SW480 (cell line): ENCODE measurements around the gene ZFYVE28.
"Not testable (repeated sequence)": the region's sequence is repeated elsewhere in the genome, so short reads cannot be mapped to it uniquely, and the experiment has no call there.

ENCODE experiments used
- DNase-seq: peaks from one replicate; pipeline ENCODE4 v3.0.0-alpha.2; 2016; ENCODE audit warnings: low spot score

ZFYVE28 gene

GRCh38 chr4:2246384-2247127 lies 171.9 kb downstream of the ZFYVE28 start:
- DNase-seq = no peak

GRCh38 chr4:2245787-2246275 lies 172.6 kb downstream of the ZFYVE28 start:
- no peak for DNase-seq

GRCh38 chr4:2245057-2245786 lies 173.2 kb downstream of the ZFYVE28 start:
- DNase-seq = peak; percentile 26

- DNase-seq = peak; percentile 19
Measured at GRCh38 chr4:2243681-2244380, 174.6 kb downstream of the ZFYVE28 start.

GRCh38 chr4:2241410-2242353 lies 176.8 kb downstream of the ZFYVE28 start, which contains the start of the genes HAUS3 and POLN:
Gene HAUS3, minus strand, starts transcription at chr4:2242121. Its CDS starts 1,175 bp downstream, at chr4:2240946.
Gene POLN, minus strand, starts transcription at chr4:2242121. Its CDS starts 12,890 bp downstream, at chr4:2229231.
- DNase-seq = peak; percentile 90

GRCh38 chr4:2241003-2241402 lies 177.4 kb downstream of the ZFYVE28 start:
- DNase-seq = no peak

- DNase-seq = no peak
Measured at GRCh38 chr4:2236944-2237666, 181.3 kb downstream of the ZFYVE28 start.

- no peak for DNase-seq
Measured at GRCh38 chr4:2231082-2231481, 187.4 kb downstream of the ZFYVE28 start.

- no peak for DNase-seq
Measured at GRCh38 chr4:2226261-2226660, 192.2 kb downstream of the ZFYVE28 start.

- DNase-seq = no peak
Measured at GRCh38 chr4:2222838-2223237, 195.6 kb downstream of the ZFYVE28 start.

- not testable (repeated sequence) for DNase-seq
Measured at GRCh38 chr4:2221378-2221777, 197.1 kb downstream of the ZFYVE28 start.

GRCh38 chr4:2220016-2220630 lies 198.3 kb downstream of the ZFYVE28 start:
- DNase-seq = peak; percentile 73
